OCI-LY7 (cell line): ENCODE measurements around the gene SMTNL2.

Experiments
- CTCF ChIP-seq: fragments of 200-600 bp; sonication (generic); conservative IDR thresholded peaks from 2 replicates; pipeline ENCODE4 v1.5.1; 2014; ENCODE audit warnings: mild to moderate bottlenecking, antibody characterized with exemption, low read length, moderate library complexity, mixed read lengths
- EZH2phosphoT487 ChIP-seq: fragments of 200-600 bp; sonication (generic); IDR thresholded peaks from 2 replicates; pipeline ENCODE4 v1.6.1; 2018; ENCODE audit warnings: low read depth, borderline replicate concordance, mild to moderate bottlenecking, mixed run types, antibody characterized with exemption, low read length, moderate library complexity, mixed read lengths

DNA sequence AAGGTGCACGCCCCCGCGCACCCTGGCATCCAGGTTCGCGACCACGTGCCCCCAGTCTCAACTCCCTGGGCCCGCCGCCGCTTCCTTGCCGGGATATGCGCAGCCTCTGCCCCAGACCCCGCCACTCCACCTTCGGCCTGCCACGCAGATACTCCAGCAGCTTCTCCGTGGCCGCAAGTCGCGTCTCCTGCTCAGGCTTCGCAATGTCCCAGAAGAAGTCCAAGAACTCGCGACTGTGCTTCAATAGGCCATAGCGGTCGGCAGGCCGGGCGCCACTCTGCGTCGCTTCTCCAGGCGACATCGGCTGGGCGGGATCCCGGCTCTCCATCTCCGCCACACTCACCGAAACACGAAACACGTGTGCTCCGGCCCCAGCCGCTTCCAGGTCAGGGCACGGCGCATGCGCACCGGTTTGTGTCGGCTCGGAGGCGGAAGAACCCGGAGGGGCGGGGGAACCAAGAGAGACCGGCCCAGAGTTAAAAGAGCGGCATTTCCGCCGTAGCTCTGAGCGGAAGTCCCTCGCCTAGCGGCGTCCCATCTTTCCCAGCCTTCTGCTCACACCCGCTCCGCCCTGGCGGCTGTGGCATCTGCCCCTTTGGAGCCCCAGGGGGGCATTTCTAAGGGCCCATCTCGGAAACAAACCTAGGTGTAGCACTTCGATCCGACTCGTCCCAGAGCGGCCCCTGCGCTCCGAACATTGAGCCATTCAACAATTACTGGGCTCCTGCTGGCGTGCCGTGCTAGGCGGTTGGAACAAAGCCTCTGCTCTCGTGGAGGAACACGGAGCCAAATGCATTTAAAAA, 29.1 kb upstream of the SMTNL2 start, which contains the start of gene MYBBP1A:
- peak; percentile 33 for TF ChIP-seq CTCF
- no peak for TF ChIP-seq EZH2phosphoT487
